SK-N-SH (cell line): ENCODE results near the gene NEGR1.

Source experiments
- CHD2 ChIP-seq: fragments of 150-350 bp; IDR thresholded peaks from 2 replicates; pipeline ENCODE4 v1.6.1; 2018; ENCODE audit warnings: low read length; ENCODE audit not compliant: partially characterized antibody
- CTCF ChIP-seq: fragments of 200-600 bp; sonication (generic); IDR thresholded peaks from 2 replicates; pipeline ENCODE4 v1.6.1; 2017; ENCODE audit warnings: antibody characterized with exemption, mild to moderate bottlenecking, moderate library complexity
- EP300 ChIP-seq, 2 experiments: IDR thresholded peaks; 2 replicates each; pipeline versions ENCODE4 v1.4.0 to v1.6.1; 2012; ENCODE audit warnings: borderline replicate concordance in 1 of 2, low read depth in 1 of 2, low read length in 1 of 2
- FOXM1 ChIP-seq: IDR thresholded peaks from 2 replicates; pipeline ENCODE4 v1.4.0; 2012; ENCODE audit warnings: low read depth, mild to moderate bottlenecking
- GABPA ChIP-seq: IDR thresholded peaks from 2 replicates; pipeline ENCODE4 v1.4.0; 2012; ENCODE audit warnings: low read depth, mild to moderate bottlenecking
- RFX5 ChIP-seq: IDR thresholded peaks from 2 replicates; pipeline ENCODE4 v1.6.1; 2012; ENCODE audit warnings: mild to moderate bottlenecking, improper control_type of control experiment, low read length

GRCh38 chr1:72010094-72010431, 272.3 kb downstream of the NEGR1 start:
- TF ChIP-seq CTCF (no peak), CHD2 (no peak), FOXM1 (no peak), GABPA (no peak), EP300 (IDR thresholded peaks at IDR 0.05; ENCODE audit: borderline replicate concordance in 1 of 2, low read depth in 1 of 2, low read length in 1 of 2) (no peak), RFX5 (no peak)
